Hindlimb muscle (tissue), 1 donor: ENCODE data around the gene CBLN3. TPM values are rescaled to one million over a fixed set of nuclear protein-coding genes. Genes with fewer than 3 reads are reported as not detected.
A peak's percentile ranks its signal among the peaks of the same experiment; 100 is the strongest.

Experiments used
- DNase-seq: peaks from one replicate; pipeline ENCODE4 v3.0.0-alpha.2; 2013
- polyA plus RNA-seq: library from polyadenylated mRNA; unstranded; fragments of 120-200 nt; gene quantifications from one replicate; pipeline ENCODE4 v1.2.1, GENCODE V29; 2013; ENCODE audit not compliant: insufficient read length

The CBLN3 gene
- polyA plus RNA-seq, 1 donor: 2.6 TPM

GRCh38 chr14:24422694-24423601 is 6.5 kb downstream of the CBLN3 start:
- no peak for DNase-seq

GRCh38 chr14:24422261-24422660 is 7.2 kb downstream of the CBLN3 start:
- no peak for DNase-seq

DNA sequence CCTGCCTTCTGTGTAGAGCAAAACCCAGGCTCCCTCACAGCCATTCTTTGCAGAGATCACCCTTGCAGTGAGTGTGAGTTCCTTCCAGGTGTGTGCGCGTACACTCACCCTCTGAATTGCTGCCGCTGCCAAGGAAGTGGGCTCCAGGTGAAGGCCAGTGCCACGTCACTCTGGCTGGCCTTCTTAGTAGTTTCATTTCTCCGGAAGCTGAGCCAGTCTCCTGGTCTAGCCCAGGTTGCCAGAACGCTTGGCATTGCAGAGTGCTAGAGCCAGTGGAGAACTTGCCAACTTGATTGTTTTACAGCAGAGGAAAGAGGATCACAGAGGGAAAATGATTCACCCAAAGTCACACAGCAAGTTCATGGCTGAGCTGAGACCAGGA is 11.0 kb downstream of the CBLN3 start:
- DNase-seq: no peak

GRCh38 chr14:24417832-24418491 is 11.5 kb downstream of the CBLN3 start:
- no peak for DNase-seq

DNA sequence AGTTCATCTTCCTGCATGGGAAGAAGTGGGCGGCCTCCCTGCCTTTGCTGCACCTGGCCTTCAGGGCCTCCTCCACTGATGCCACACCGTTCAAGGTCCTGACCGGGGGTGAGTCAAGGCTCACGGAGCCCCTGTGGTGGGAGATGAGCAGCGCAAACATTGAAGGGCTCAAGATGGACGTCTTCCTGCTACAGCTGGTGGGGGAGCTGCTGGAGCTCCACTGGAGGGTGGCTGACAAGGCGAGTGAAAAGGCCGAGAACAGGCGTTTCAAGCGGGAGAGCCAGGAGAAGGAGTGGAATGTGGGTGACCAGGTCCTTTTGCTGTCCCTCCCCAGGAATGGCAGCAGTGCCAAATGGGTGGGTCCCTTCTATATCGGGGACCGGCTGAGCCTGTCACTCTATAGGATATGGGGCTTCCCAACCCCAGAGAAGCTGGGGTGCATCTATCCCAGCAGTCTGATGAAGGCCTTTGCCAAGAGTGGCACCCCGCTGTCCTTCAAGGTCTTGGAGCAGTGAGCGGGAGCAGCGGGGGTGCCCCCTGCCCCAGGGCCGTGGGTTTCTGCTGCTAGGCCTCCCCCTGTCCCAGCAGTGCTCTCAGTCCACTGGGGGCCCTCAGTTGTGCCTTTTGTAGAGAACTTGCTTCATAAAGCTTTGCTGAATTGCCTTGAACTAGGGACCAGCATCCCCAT is 12.4 kb downstream of the CBLN3 start:
- DNase-seq: no peak

GRCh38 chr14:24416254-24416931 is 13.1 kb downstream of the CBLN3 start:
- no peak for DNase-seq

DNA sequence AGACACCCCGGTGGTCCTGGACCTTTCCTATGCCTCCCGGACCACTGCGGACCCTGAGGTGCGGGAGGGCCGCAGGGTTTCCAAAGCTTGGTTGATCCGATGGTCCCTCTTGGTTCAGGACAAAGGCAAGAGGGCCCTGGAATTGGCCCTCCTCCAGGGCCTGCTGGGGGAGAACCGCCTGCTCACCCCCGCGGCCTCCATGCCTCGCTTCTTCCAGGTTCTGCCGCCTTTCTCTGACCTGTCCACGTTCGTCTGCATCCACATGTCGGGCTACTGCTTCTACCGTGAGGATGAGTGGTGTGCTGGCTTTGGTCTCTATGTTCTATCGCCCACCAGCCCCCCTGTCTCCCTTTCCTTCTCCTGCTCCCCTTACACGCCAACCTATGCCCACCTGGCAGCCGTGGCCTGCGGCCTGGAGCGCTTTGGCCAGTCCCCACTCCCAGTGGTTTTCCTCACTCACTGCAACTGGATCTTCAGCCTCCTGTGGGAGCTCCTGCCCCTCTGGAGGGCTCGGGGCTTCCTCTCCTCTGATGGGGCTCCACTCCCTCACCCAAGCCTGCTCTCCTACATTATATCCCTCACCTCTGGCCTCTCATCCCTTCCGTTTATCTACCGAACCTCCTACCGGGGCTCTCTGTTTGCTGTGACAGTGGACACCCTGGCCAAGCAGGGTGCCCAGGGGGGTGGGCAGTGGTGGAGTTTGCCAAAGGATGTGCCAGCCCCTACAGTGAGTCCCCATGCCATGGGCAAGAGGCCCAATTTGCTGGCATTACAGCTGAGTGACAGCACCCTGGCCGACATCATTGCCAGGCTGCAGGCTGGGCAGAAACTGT is 13.8 kb downstream of the CBLN3 start:
- DNase-seq: no peak

DNA sequence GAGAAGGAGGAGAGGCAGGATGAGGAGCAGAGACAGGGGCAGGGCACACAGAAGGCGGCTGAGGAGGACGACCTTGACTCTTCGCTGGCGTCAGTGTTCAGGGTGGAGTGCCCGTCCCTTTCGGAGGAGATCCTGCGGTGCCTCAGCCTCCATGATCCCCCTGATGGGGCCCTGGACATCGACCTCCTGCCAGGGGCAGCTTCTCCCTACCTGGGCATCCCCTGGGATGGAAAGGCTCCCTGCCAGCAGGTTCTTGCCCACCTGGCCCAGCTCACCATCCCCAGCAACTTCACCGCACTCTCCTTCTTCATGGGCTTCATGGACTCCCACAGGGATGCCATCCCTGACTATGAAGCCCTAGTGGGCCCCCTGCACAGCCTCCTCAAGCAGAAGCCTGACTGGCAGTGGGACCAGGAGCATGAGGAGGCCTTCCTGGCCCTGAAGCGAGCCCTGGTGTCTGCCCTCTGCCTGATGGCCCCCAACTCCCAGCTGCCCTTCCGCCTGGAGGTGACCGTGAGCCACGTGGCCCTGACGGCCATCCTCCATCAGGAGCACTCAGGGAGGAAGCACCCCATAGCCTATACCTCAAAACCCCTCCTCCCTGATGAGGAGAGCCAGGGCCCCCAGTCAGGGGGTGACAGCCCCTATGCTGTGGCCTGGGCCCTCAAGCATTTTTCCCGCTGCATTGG is 14.6 kb downstream of the CBLN3 start:
- no peak for DNase-seq

DNA sequence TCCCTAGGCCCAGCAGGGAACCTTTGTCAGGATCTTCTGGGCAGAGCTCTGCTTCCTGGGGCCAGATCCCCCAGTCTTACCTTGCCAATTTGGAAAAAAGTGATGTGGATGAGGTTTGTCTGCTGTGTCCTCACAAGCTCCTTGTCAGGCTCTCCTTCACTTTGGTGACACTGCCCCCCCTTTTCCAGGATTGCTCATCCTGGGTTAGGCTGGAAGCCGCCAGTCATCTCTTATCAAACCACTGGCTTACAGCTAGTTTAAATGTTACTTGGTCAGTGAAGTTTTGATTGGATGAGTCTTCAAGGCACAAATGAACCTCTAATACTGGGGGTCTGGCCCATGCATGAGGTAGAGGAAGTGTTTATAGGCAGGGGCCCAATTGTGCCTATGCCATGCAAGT is 15.4 kb downstream of the CBLN3 start:
- no peak for DNase-seq

GRCh38 chr14:24411443-24412389 is 17.8 kb downstream of the CBLN3 start:
- no peak for DNase-seq

DNA sequence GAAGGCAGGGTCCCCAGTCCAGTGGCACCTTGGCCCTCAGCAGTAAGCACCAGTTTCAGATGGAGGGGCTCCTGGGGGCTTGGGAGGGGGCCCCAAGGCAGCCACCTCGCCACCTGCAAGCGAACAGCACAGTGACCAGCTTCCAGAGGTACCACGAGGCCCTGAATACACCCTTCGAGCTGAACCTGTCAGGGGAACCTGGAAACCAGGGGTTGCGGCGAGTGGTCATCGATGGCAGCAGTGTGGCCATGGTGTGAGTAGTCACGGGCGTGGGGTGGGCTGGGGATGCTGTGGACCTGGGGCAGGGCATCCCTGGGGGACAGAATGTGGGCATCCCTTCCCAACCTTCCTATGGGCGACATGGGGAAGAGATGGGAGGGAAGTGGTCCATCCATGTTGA is 19.5 kb downstream of the CBLN3 start:
- no peak for DNase-seq

- DNase-seq: no peak
Measured at GRCh38 chr14:24409192-24409591, 20.3 kb downstream of the CBLN3 start.

DNA sequence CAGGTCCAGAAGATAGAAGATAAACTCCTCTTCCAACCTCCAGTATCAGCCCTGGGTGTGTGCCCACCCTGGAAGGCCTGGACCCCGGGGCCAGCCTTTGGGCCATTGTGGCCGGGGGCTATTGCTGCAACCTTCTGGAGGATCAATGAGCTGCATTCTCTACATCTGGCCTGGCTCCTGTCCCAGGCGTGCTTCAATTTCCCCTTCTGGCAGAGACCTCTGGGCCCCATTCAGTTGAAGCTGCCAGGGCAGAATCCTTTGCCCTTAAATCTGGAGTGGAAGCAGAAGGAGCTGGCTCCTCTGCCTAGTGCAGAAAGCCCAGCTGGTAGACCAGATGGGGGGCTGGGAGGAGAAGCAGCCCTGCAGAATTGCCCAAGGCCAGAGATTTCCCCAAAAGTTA is 20.7 kb downstream of the CBLN3 start:
- DNase-seq: no peak

DNA sequence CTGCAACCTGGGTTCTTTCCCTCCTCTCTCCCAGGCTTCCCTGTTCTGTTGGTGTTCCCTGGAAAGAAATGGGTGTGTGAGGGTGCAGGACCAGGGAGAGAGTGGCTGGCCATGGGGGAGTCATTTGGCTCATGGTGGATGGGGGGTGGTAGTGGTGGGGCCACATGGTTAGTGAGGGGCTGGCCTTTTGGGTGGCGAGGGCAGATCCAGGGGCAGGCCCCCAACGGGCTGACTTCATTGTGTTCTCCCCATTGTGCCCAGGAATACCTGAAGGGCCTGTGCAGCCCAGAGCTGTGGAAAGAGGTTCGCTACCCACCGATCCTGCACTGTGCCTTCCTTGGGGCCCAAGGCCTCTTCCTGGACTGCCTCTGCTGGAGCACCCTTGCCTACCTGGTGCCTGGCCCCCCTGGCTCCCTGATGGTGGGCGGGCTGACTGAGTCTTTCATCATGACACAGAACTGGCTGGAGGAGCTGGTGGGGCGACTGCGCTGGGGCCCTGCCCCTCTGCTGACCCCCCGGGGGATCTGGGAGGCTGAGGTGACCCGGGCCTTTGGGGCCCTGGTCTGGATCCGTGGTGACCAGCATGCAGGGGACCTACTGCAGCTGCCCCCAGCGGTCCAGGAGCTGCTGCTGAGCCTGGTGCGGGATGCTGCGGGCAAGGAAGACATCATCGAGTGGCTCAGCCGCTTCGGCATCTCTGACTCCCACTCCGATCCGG is 21.7 kb downstream of the CBLN3 start:
- DNase-seq: no peak

DNA sequence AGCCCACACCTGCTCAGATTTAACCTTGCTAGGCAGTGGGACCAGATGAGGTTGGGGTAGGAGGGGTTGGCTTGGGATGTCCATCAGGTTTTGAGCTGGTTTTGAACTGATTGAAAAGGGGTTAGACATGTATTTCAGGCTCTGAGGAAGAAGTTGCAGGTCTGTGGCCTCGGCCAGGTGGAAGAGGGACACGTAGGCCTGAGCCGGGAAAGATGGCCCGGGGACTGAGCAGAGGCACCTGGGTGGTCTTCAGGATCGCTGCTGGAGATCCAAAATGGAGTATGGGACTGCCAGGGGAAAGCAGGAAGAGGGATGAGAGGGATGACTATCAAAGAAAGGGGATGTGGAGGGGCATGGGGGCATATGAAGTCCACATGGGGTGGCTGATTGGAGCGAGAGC is 23.1 kb downstream of the CBLN3 start:
- DNase-seq: no peak

DNA sequence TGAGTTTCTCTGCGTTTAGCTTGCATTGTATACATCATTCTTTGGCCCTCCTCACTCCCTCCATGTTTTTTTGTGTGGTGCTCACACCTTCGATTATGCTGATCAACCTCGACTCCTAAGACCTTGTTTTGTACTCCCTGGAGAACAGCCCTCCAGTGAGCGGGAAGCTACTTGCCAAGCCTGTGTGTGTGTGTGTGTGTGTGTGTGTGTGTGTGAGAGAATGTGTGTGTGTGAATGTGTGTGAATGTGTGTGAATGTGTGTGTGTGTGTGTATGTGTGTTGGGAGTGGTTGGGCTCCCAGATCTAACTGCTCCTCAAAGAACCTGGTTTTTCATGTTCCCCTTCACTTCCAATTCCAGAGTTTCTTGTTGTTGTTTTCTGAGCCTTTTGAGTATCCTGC is 24.7 kb downstream of the CBLN3 start:
- no peak for DNase-seq

- peak; percentile 66 for DNase-seq
Measured at GRCh38 chr14:24403294-24403998, 26.0 kb downstream of the CBLN3 start.

- DNase-seq: no peak
Measured at GRCh38 chr14:24401810-24402702, 27.4 kb downstream of the CBLN3 start.
